HG03558 (cell line): ENCODE data around the gene TMEM131L.
A peak's percentile ranks its signal among the peaks of the same experiment; 100 is the strongest.

Experiments
- ATAC-seq: cut with Tn5 transposase; IDR thresholded peaks from one replicate; pipeline ENCODE4 v1.9.1; 2021; ENCODE audit warnings: moderate number of reproducible peaks; ENCODE audit not compliant: unreplicated experiment; ENCODE audit errors: extremely low read depth

The TMEM131L gene

GRCh38 chr4:153474251-153474650 lies 8.1 kb downstream of the TMEM131L start:
- ATAC-seq: no peak

- no peak for ATAC-seq
Observed at GRCh38 chr4:153476829-153477574, 10.8 kb downstream of the TMEM131L start.

GRCh38 chr4:153479101-153479500 lies 12.9 kb downstream of the TMEM131L start:
- no peak for ATAC-seq

GRCh38 chr4:153480704-153481103 lies 14.5 kb downstream of the TMEM131L start:
- ATAC-seq: no peak

GRCh38 chr4:153481478-153481877 lies 15.3 kb downstream of the TMEM131L start:
- no peak for ATAC-seq

GRCh38 chr4:153483432-153484418 lies 17.6 kb downstream of the TMEM131L start:
- no peak for ATAC-seq

GRCh38 chr4:153485359-153485758 lies 19.2 kb downstream of the TMEM131L start:
- ATAC-seq: no peak

GRCh38 chr4:153485860-153486259 lies 19.7 kb downstream of the TMEM131L start:
- ATAC-seq: no peak

GRCh38 chr4:153486281-153487151 lies 20.4 kb downstream of the TMEM131L start:
- no peak for ATAC-seq

GRCh38 chr4:153488006-153488891 lies 22.1 kb downstream of the TMEM131L start:
- ATAC-seq: peak; percentile 40

- ATAC-seq: no peak
Observed at GRCh38 chr4:153489856-153490558, 23.8 kb downstream of the TMEM131L start.

- ATAC-seq: no peak
Observed at GRCh38 chr4:153490985-153491483, 24.9 kb downstream of the TMEM131L start.

- ATAC-seq: no peak
Observed at GRCh38 chr4:153494562-153494961, 28.4 kb downstream of the TMEM131L start.

GRCh38 chr4:153495480-153496193 lies 29.5 kb downstream of the TMEM131L start:
- no peak for ATAC-seq

- ATAC-seq: no peak
Observed at GRCh38 chr4:153497091-153497531, 31.0 kb downstream of the TMEM131L start.

- ATAC-seq: peak; percentile 66
Observed at GRCh38 chr4:153497988-153498967, 32.1 kb downstream of the TMEM131L start.

- ATAC-seq: no peak
Observed at GRCh38 chr4:153499005-153499404, 32.8 kb downstream of the TMEM131L start.
